ENCODE results near the gene LRRC72. TPM values are rescaled to one million over a fixed set of nuclear protein-coding genes. Genes with fewer than 3 reads are reported as not detected.
"Not testable (repeated sequence)": the region's sequence is repeated elsewhere in the genome, so short reads cannot be mapped to it uniquely, and the experiment has no call there.

LRRC72 gene
- total RNA-seq, 1 experiment from 2014 or later = not detected

DNA sequence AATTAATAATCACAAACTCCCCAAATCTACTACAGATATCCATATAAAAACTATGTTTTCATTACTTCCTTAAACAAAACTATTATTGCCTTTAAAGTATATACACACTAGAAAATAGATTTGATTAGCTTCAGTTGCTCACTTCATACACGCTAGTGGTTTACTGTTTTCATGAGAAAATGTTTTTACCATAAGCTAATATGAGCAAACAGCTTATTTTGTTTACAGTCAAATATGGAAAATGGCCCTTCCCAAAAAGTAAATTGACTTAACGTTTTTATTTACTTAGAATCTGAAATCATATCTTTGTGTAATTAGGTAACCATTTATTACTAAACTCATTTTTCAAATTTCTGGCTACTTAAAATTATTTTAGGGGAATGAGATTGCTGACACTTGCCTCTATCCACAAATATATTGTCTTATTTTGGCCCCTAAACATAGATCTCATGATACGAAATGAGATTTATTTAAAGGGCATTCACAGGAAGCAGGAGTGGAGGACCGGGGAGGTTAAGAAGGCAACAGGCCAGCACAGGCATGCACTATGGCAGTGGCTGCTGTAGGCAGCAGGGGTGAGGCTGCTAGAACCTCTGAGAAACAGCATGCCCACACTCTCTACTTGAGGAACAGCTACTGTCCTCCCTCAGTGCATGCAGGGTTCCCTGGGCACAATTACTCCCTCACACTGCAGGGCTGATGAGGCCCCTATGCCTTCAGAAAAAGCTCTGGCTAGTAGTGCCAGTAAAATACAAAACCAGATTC lies 31.5 kb upstream of the LRRC72 start:
- Histone ChIP-seq H3K4me2 (ENCODE audit: low read depth, low read length, poor library complexity, severe bottlenecking) (no peak overlapping the region), H3K79me2 (ENCODE audit: low read length) (no peaks in the 10 kb centered on the region), H2AFZ (ENCODE audit: low read length) (no peak overlapping the region)

GRCh38 chr7:16498122-16498521 lies 28.5 kb upstream of the LRRC72 start:
- no peaks in the 10 kb centered on the region for H3K4me1 ChIP-seq (ENCODE audit: low read length)
- H2AFZ ChIP-seq (ENCODE audit: low read length) = no peak overlapping the region

More for the DNA sequence above, 31.5 kb upstream of the LRRC72 start:
- no peak for DNase-seq
- Histone ChIP-seq H3K4me1 (ENCODE audit: low read length) (no peaks in the 10 kb centered on the region), H3K9me3 (ENCODE audit: low read length) (no peaks in the 10 kb centered on the region), H3K27ac (ENCODE audit: low read length) (no peak overlapping the region), H4K20me1 (ENCODE audit: insufficient read depth, low read depth, low read length) (no peaks in the 10 kb centered on the region), H3K9me2 (replicated peaks; ENCODE audit: insufficient read depth, low read length) (no peaks in the 10 kb centered on the region), H3K9ac (ENCODE audit: low read length) (no peak overlapping the region), H3K36me3 (ENCODE audit: insufficient read depth, low read length) (no peaks in the 10 kb centered on the region), H3K27me3 (ENCODE audit: low read length) (no peaks in the 10 kb centered on the region), H3K4me3 (ENCODE audit: low read length) (no peak overlapping the region)

DNA sequence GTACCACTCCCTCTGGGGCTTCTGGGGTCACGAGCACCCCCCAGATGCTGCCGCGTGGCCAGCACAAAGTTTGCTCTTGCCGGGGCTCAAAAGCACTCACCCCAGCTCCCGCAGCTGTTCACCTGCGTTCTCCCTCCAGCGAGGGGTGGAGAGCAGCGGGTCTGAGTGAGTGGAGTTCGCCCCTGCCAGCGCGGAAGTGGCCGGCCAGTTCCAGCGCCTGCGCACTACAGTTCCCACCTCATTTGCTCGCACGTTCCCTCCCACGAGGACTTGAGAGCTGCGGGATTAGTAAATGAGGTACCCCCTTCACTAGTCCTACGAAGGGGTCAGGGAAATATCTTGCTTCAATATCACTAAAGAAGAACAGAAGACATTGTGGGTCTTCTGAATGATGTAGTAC lies 24.3 kb upstream of the LRRC72 start:
- no peaks in the 10 kb centered on the region for H3K9me2 ChIP-seq (replicated peaks; ENCODE audit: insufficient read depth, low read length)
- no peak overlapping the region for H2AFZ ChIP-seq (ENCODE audit: low read length)
- H3K79me2 ChIP-seq (ENCODE audit: low read length) = no peaks in the 10 kb centered on the region
- H3K27ac ChIP-seq (ENCODE audit: low read length) = no peak overlapping the region
- no peaks in the 10 kb centered on the region for H3K36me3 ChIP-seq (ENCODE audit: insufficient read depth, low read length)
- H3K4me1 ChIP-seq (ENCODE audit: low read length) = no peaks in the 10 kb centered on the region
- no peak overlapping the region for H3K4me2 ChIP-seq (ENCODE audit: low read depth, low read length, poor library complexity, severe bottlenecking)
- no peaks in the 10 kb centered on the region for H4K20me1 ChIP-seq (ENCODE audit: insufficient read depth, low read depth, low read length)
- no peaks in the 10 kb centered on the region for H3K9me3 ChIP-seq (ENCODE audit: low read length)
- H3K4me3 ChIP-seq (ENCODE audit: low read length) = no peak overlapping the region
- H3K9ac ChIP-seq (ENCODE audit: low read length) = no peak overlapping the region
- H3K27me3 ChIP-seq (ENCODE audit: low read length) = no peaks in the 10 kb centered on the region
- DNase-seq = no peak

More at GRCh38 chr7:16498122-16498521, 28.5 kb upstream of the LRRC72 start:
- Histone ChIP-seq H3K9me2 (replicated peaks; ENCODE audit: insufficient read depth, low read length) (no peaks in the 10 kb centered on the region), H3K27me3 (ENCODE audit: low read length) (no peaks in the 10 kb centered on the region), H3K9me3 (ENCODE audit: low read length) (no peaks in the 10 kb centered on the region), H3K9ac (ENCODE audit: low read length) (no peak overlapping the region), H3K79me2 (ENCODE audit: low read length) (no peaks in the 10 kb centered on the region), H3K36me3 (ENCODE audit: insufficient read depth, low read length) (no peaks in the 10 kb centered on the region), H3K4me3 (ENCODE audit: low read length) (no peak overlapping the region), H3K27ac (ENCODE audit: low read length) (no peak overlapping the region), H4K20me1 (ENCODE audit: insufficient read depth, low read depth, low read length) (no peaks in the 10 kb centered on the region), H3K4me2 (ENCODE audit: low read depth, low read length, poor library complexity, severe bottlenecking) (no peak overlapping the region)
- DNase-seq = no peak

DNA sequence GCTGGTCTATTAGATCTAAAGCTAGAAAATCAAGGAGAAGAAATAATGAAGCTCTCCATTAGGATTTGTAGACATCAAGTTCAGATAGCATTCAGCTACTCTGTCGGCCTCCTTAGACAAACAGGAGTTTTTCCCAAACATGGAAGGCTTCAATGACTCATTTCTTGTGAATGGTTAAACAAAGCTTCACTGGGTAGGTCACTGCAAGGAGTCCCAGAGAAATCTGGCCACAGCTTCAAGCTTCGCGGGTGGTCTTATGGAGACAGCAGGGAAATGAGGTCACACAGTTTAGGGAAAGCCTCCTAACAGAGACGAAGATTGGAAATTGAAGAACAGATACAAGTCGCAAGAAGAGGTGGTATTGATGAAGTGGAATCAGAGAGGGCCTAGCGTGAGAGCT lies 22.6 kb upstream of the LRRC72 start:
- Histone ChIP-seq H3K79me2 (ENCODE audit: low read length) (no peaks in the 10 kb centered on the region), H4K20me1 (ENCODE audit: insufficient read depth, low read depth, low read length) (no peaks in the 10 kb centered on the region), H3K4me3 (ENCODE audit: low read length) (no peak overlapping the region), H3K9ac (ENCODE audit: low read length) (no peak overlapping the region), H3K4me2 (ENCODE audit: low read depth, low read length, poor library complexity, severe bottlenecking) (no peak overlapping the region), H3K9me2 (replicated peaks; ENCODE audit: insufficient read depth, low read length) (no peaks in the 10 kb centered on the region), H3K27ac (ENCODE audit: low read length) (no peak overlapping the region), H3K9me3 (ENCODE audit: low read length) (no peaks in the 10 kb centered on the region), H3K4me1 (ENCODE audit: low read length) (no peaks in the 10 kb centered on the region), H3K36me3 (ENCODE audit: insufficient read depth, low read length) (no peaks in the 10 kb centered on the region), H3K27me3 (ENCODE audit: low read length) (no peaks in the 10 kb centered on the region), H2AFZ (ENCODE audit: low read length) (no peak overlapping the region)
- no peak for DNase-seq

GRCh38 chr7:16506422-16506821 lies 20.2 kb upstream of the LRRC72 start:
- H3K4me3 ChIP-seq (ENCODE audit: low read length); DNase-seq; H3K36me3 ChIP-seq (ENCODE audit: insufficient read depth, low read length); H3K79me2 ChIP-seq (ENCODE audit: low read length); H3K4me1 ChIP-seq (ENCODE audit: low read length); H3K9me3 ChIP-seq (ENCODE audit: low read length); H3K27me3 ChIP-seq (ENCODE audit: low read length); H2AFZ ChIP-seq (ENCODE audit: low read length); H3K9me2 ChIP-seq (replicated peaks; ENCODE audit: insufficient read depth, low read length); H3K9ac ChIP-seq (ENCODE audit: low read length); H3K27ac ChIP-seq (ENCODE audit: low read length); H3K4me2 ChIP-seq (ENCODE audit: low read depth, low read length, poor library complexity, severe bottlenecking); H4K20me1 ChIP-seq (ENCODE audit: insufficient read depth, low read depth, low read length): not testable (repeated sequence)

GRCh38 chr7:16509829-16510228 lies 16.8 kb upstream of the LRRC72 start:
- no peak overlapping the region for H3K9ac ChIP-seq (ENCODE audit: low read length)
- H2AFZ ChIP-seq (ENCODE audit: low read length) = no peak overlapping the region
- no peaks in the 10 kb centered on the region for H4K20me1 ChIP-seq (ENCODE audit: insufficient read depth, low read depth, low read length)
- no peaks in the 10 kb centered on the region for H3K36me3 ChIP-seq (ENCODE audit: insufficient read depth, low read length)
- H3K27ac ChIP-seq (ENCODE audit: low read length) = no peak overlapping the region
- H3K9me3 ChIP-seq (ENCODE audit: low read length) = no peaks in the 10 kb centered on the region
- DNase-seq = no peak
- no peaks in the 10 kb centered on the region for H3K4me1 ChIP-seq (ENCODE audit: low read length)
- H3K4me2 ChIP-seq (ENCODE audit: low read depth, low read length, poor library complexity, severe bottlenecking) = no peak overlapping the region
- H3K79me2 ChIP-seq (ENCODE audit: low read length) = no peaks in the 10 kb centered on the region
- no peaks in the 10 kb centered on the region for H3K27me3 ChIP-seq (ENCODE audit: low read length)
- no peak overlapping the region for H3K4me3 ChIP-seq (ENCODE audit: low read length)
- H3K9me2 ChIP-seq (replicated peaks; ENCODE audit: insufficient read depth, low read length) = no peaks in the 10 kb centered on the region

- no peaks in the 10 kb centered on the region for H3K79me2 ChIP-seq (ENCODE audit: low read length)
- no peak overlapping the region for H3K9ac ChIP-seq (ENCODE audit: low read length)
- no peak overlapping the region for H2AFZ ChIP-seq (ENCODE audit: low read length)
- no peaks in the 10 kb centered on the region for H3K27me3 ChIP-seq (ENCODE audit: low read length)
- H3K4me2 ChIP-seq (ENCODE audit: low read depth, low read length, poor library complexity, severe bottlenecking) = no peak overlapping the region
- H3K9me3 ChIP-seq (ENCODE audit: low read length) = no peaks in the 10 kb centered on the region
- no peak overlapping the region for H3K27ac ChIP-seq (ENCODE audit: low read length)
- H3K4me3 ChIP-seq (ENCODE audit: low read length) = no peak overlapping the region
- no peaks in the 10 kb centered on the region for H4K20me1 ChIP-seq (ENCODE audit: insufficient read depth, low read depth, low read length)
- H3K4me1 ChIP-seq (ENCODE audit: low read length) = no peaks in the 10 kb centered on the region
- H3K36me3 ChIP-seq (ENCODE audit: insufficient read depth, low read length) = no peaks in the 10 kb centered on the region
- DNase-seq = no peak
- H3K9me2 ChIP-seq (replicated peaks; ENCODE audit: insufficient read depth, low read length) = no peaks in the 10 kb centered on the region
These were observed 15.3 kb upstream of the LRRC72 start for GRCh38 chr7:16511314-16511713.

- H3K4me1 ChIP-seq (ENCODE audit: low read length) = no peaks in the 10 kb centered on the region
- no peaks in the 10 kb centered on the region for H3K36me3 ChIP-seq (ENCODE audit: insufficient read depth, low read length)
- no peaks in the 10 kb centered on the region for H3K9me3 ChIP-seq (ENCODE audit: low read length)
- no peaks in the 10 kb centered on the region for H3K79me2 ChIP-seq (ENCODE audit: low read length)
- no peaks in the 10 kb centered on the region for H3K27me3 ChIP-seq (ENCODE audit: low read length)
- DNase-seq = no peak
- no peak overlapping the region for H3K4me3 ChIP-seq (ENCODE audit: low read length)
- no peak overlapping the region for H3K27ac ChIP-seq (ENCODE audit: low read length)
- H2AFZ ChIP-seq (ENCODE audit: low read length) = no peak overlapping the region
- H4K20me1 ChIP-seq (ENCODE audit: insufficient read depth, low read depth, low read length) = no peaks in the 10 kb centered on the region
- no peak overlapping the region for H3K4me2 ChIP-seq (ENCODE audit: low read depth, low read length, poor library complexity, severe bottlenecking)
- H3K9me2 ChIP-seq (replicated peaks; ENCODE audit: insufficient read depth, low read length) = no peaks in the 10 kb centered on the region
- H3K9ac ChIP-seq (ENCODE audit: low read length) = no peak overlapping the region
These were observed 14.5 kb upstream of the LRRC72 start for GRCh38 chr7:16512097-16512496.

All from Karpas-422 (cell line).